Endometrium (tissue), 2 donors: ENCODE data around the gene NAGLU.

Source experiments
- FAIRE-seq: peaks from 2 replicates; lab custom pipeline; 2012; peaks lifted over from hg19 to GRCh38; lab: Jason Lieb, UNC
- donor health status: control.
- donor health status: control.

The NAGLU gene

GRCh38 chr17:42536048-42536371 lies at the start of gene NAGLU:
TSS of gene NAGLU (plus strand) at chr17:42536241. CDS start at chr17:42536273, 32 bp downstream.
- no peak for FAIRE-seq

DNA sequence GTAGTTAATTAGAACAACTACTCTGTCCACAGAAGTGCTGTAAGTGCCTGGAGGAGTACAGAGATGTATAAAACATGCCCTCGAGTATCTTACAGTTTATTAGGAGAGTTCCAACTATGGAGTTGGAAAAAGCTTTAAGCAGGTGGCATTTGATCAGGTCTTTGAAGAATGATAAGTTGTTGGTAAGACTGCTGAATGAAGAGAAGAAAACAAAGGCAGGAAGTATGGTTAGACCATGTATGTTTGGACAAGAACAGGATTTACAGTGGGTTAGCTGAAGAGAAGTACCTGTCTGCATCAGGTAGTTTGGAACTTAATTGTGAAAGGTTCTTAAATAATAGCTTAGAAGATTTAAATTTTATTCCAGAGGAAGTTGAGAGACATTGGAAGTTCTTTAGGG lies 48.0 kb upstream of the NAGLU start:
- FAIRE-seq: no peak

- no peak for FAIRE-seq
These were observed 42.7 kb upstream of the NAGLU start for GRCh38 chr17:42493319-42493718.

GRCh38 chr17:42494673-42495072 lies 41.4 kb upstream of the NAGLU start:
- no peak for FAIRE-seq

DNA sequence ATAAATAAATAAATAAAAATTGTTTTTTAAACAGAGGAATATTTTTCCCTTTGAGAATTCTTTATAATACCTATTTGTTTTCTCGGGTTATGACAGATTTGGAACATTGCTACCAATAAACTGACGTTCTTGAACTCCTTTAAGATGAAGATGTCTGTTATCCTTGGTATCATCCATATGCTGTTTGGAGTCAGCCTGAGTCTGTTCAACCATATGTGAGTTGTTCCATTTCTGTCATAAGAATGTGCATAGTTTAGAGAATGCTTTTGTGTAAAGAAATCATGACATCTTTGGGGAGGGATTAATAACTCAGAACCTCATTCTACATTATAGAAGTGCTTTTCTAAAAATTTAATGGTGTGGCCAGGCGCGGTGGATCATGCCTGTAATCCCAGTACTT lies 37.2 kb upstream of the NAGLU start:
- FAIRE-seq: no peak

- FAIRE-seq: no peak
These were observed 34.0 kb upstream of the NAGLU start for GRCh38 chr17:42502091-42502490.

GRCh38 chr17:42502926-42503325 lies 33.1 kb upstream of the NAGLU start:
- FAIRE-seq: no peak

DNA sequence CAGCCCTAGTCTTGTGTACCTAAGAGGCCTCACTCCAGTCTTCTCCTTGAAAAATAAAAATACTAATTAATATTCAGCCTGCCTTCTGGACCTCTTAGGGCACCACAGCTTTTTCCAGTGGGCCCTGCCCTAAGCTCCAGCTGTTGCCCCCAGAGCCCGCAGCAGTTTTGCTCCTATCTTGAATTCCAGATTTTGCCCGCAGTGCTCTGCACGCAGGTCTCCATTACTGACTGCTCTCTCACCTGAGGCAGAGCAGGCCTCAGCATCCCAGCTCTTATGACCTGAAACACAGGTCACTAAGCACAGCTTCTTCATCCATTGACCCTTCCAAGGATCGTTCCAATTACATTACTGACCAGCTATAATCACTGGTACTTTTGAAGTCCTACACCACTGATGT lies 28.4 kb upstream of the NAGLU start:
- no peak for FAIRE-seq

GRCh38 chr17:42508426-42509165 lies 27.4 kb upstream of the NAGLU start:
- FAIRE-seq: no peak

DNA sequence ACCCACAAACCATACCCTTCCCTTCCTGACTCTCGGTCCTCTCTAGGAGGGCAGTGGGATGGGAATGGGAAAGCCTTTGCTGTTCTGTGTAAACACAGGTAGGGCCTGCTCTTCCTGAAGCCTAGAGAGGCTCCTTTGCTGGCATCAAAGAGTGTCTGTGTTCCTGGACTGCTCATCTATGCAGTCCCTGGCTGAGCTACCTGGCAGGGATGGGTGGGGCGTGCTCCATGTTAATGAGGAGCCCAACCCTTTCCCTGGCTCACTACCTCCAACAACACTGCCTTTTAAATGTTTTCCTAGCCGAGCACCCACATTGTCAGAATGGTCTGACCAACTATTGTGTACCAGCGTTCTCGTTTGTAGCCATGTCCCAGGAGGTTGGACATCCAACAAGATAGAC lies 26.6 kb upstream of the NAGLU start:
- no peak for FAIRE-seq

DNA sequence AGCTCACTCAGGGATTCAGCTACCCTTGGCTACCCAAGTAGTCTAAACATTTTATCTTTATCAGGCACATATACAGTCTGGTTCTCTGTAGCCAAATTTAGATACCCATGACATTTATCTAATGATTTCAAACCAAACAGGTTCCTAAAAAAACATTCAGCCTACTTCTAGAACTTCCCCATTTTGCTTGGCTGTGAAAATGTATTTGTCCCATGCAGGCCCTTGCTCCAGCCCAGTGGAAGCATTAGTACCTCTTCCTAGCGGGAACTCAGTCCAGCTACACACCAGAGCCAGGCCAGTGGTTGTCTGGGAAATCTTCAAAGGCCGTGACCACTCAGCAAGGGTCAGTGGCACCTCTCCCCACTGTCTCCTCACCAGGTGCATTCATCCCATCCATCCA lies 26.2 kb upstream of the NAGLU start:
- no peak for FAIRE-seq

DNA sequence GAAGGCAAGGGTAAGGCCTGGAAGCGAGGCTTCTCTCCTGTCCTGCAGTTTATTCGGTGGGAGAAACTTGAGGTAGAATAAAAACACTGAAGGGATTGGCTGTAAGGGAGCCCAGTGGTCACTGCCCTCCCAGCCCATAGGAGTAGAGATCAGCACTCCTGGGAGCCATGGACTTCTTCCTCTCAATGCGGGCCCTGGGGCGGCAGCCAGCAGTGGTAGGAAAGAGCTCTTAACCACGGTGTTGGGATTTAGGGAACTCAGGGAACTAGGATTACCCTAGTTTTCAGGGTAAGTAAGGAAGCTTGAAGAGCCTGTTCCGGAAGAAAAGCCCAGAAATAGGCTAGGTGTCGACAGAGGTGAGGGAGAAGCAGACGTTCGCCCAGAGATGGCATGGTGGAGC lies 23.8 kb upstream of the NAGLU start:
- no peak for FAIRE-seq

DNA sequence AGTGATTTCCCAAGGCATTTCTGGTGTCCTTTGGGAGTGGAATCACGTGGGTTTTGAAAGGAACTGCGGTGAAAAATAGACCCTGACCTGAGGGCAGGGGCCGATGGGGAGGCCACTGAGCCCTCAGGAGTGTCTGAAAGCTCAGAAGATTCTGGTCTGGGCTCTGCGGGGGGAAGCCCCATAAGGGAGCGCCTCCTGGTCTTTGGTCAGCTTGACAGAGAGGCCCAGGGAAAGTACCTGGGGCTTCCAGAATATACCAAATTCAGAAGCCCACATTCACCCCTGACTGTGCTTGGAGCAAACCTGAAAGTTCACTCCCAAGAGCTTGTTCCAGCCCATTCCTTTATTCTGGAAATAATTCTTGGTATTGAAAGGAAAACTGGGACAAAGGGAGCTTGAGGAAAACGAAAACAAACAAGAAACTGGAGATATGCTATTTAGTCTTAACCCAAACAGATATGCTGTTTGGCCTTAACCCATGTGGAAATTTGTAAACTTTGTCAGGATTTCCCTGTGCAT lies 23.2 kb upstream of the NAGLU start:
- peak; percentile 83 for FAIRE-seq

GRCh38 chr17:42513686-42514085 lies 22.4 kb upstream of the NAGLU start:
- no peak for FAIRE-seq

DNA sequence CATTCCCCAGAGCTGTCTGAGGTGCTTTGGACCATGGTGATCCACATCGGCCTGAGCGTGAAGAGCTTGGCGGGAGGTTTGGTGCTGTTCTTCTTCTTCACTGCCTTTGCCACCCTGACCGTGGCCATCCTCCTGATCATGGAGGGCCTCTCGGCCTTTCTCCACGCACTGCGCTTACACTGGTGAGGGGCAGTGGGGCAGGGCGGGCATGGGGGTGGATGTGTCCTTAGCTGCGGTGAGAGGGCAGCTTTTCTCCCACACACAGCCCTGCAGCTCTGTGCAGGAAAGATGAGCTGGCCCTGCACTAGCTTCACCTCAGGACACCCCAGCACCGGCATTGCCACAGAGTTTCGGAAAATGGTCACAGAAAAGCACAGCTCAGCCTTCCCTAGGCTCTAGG lies 21.8 kb upstream of the NAGLU start:
- FAIRE-seq: no peak

GRCh38 chr17:42514867-42515266 lies 21.2 kb upstream of the NAGLU start:
- FAIRE-seq: no peak

DNA sequence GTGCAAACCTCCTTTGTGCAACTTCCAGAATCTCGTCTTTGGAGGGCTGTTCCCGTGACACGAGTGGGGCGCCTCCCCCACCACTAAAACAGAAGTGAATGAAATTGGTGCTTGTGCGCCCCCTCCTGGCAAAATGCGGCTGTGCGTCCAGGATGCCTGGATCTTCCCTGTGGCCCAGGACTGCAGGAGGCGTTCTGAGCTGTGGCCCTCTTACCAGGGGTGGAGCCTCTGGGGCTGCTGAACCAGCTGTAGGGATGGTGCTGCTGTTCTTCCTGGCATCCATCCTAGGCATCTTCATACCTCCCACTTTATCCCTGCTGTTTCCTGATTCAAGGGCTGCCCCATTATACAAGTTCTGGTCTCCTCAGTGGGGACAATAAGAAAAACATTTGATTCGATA lies 18.5 kb upstream of the NAGLU start:
- FAIRE-seq: no peak

DNA sequence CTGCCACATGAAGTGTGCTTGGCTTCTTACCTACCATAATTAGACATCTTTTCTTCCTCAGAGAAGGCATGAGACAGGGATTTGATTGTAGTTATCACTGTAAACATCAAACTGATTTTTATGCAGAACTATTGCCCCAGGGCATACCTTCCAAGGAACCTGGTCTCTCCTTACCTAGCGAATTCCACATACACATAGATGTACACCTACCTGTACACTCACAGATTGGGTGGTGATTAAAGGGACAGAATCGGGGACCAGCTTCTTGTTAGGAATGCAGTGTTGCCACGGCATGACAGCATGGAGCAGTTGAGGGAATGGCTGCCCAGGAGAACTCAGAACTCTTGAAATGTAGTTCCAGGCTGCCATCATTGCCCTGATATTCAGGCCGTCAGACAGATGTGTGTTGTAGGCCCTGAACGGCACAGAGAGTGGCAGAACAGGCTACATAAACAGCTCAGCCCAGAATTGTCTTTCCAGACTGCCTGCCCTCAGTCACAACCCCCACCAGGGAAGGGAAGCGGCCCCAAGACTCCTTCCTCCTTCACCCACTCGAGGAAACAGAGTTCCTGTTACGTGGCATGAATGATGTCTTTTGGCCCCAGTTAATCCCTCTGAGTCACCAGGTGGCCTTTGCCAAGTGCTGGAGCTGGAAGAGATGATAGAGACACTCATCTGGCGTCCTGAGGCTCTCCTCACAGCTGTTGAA lies 17.8 kb upstream of the NAGLU start:
- no peak for FAIRE-seq

GRCh38 chr17:42518755-42519545 lies 17.1 kb upstream of the NAGLU start:
- no peak for FAIRE-seq

DNA sequence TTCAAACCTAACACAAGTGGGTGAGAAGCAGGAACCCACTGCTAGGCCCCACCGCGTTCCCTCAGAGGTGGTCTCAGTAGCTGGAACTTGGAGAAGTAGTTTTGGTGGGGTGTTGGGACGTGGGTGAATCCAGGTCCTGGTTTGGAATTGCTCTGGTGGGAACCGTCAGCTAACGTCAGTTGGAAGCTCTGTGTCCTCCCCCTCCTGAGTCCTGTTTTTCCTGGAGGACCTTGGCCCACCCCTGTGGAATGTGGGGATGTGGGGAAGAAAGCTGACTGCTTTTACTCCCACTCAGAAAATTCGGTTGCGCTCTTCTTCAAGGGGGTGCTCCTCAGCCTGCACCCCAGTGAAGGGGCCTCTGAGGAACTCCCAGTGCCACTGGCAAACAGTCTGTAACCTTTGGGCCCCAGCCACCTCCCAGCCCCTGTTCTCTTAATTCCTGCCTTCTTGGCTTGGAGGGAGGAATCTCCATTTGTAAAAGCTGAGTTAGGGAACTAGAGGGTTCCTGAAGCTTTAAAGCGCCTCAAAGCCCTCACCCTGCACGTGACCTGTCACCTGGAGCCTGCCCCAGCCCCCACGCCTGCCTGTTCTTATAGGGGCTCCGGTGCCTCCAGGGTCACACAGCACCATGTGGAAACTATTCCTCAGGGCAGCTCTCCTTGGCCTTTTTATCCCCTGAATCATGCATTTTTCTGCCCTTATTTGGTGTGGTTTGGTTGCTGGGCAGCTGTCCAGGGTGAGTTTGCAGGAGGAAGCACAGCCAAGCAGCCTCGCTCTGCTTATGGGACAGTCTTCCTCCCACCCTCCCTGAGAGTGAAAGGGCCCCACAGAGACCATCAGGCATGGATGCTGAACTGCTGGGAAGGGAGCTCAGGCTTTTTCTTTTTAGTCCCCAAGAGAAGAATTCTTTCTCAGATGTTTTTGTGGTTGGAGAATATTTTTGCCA lies 16.2 kb upstream of the NAGLU start:
- peak; percentile 67 for FAIRE-seq

DNA sequence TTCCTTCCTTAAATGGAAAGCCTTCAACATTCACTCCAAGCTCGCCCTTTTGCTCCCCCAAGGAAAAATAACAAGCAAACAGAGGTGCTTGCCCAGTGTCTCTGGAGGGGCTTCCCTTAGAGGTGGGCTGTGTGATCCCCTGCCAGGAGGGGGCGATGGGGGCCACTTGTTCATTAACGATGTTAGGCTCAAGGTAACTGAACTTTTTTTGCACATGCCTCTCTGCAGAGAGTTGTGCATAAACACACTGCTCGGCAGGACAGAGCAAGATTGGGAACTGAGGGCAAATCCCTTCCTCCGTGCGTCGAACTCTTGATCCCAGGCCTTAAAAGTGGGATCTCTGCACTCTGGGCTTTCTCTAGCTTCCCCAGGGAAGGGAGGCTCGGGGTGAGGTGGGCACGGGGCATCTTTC lies 15.5 kb upstream of the NAGLU start:
- FAIRE-seq: no peak

DNA sequence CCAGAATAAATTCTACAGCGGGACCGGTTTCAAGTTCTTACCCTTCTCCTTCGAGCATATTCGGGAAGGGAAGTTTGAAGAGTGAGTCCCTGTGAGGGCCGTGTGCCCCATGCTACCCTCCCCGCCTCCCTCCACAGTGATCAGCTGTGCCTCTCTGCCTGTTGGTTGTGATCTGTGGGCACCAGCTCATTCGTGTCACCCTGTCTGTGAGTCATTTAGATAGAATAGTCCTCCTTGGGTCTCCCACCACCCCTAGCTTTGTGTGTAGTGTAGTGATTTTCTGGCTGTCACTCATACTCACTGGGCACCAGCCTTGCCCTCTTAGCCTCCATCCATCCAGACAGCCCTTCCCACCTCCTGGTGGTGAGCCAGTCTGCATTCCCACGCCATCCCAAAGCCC lies 15.0 kb upstream of the NAGLU start:
- FAIRE-seq: no peak
